ENCODE data around the gene C22orf31. TPM values are rescaled to one million over a fixed set of nuclear protein-coding genes. Genes with fewer than 3 reads are reported as not detected.

Gene C22orf31
- polyA plus RNA-seq, 2 of the 4 experiments (the other 2 are of a cell fraction) = not detected

DNA sequence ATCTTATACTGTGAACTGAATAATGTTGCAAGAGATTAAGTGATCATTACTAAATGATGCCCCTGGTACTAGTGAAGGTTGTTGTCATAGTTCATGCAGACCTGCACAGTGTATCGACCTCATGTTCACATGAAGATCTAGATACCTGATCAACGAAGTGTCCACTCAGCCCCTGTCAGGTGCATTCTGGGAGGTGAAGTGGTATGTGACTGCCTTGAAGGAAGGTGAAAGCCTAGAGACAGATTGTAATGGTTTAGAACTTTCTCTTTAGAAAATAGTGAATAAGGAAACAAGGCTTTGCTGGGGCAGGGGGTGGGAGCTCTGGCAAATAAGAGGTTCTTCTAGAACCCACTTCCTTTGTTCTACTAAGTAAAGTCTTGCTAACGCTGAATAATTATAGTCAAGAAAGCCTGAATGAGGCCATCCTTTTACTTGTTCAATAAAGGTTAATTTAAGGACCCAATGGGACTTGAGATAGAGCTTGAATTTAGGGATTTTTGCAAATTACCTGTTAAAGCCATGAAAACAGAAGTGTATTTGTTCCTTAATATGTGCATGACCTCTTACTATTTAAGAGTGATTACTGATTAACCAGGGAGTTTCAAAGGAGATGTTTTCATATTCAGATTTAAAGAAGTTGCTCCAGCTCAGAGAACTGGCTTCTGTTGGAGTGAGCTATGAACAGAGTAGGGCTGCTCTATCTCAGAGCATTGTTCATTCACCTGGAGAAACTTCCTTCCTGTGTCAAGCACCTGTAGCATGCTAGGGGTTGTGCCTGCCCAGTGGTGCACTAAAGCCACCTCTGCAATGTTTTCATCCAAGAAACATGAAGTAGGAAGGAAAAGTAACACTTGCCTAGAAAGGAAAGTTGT, 45.3 kb downstream of the C22orf31 start:
- FAIRE-seq = no peak
- POLR2A ChIA-PET = interaction anchor here (0.6 kb wide), 1 partner anchor 16 kb away, joined by 3 read pairs; no protein-coding TSS in a partner anchor

DNA sequence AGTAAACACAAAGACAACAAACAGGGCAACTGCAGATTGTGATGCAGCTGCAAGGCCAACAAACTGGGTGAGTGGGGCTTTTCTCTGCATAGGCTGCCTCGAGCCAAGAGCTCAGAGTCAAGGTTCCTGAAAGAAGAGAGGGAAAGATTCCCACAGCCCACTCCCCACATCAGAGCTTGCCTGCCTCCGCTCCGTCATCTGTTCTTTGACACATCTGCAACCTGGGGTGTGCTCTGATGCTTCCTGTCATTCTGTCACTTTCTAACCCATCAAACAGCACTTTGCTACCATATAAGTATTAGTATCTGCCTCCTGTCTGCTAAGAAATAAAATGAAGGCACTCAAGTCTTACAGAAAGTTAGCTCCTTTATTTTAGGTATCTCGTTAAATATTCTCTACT, 46.9 kb downstream of the C22orf31 start:
- FAIRE-seq = no peak
- no peak overlapping the region for H3K4me2 ChIP-seq
- H3K4me3 ChIP-seq = no peak overlapping the region
- CTCF ChIA-PET = interaction anchor here (4.1 kb wide), 1 partner anchor 26 kb away, joined by 18 read pairs; no protein-coding TSS in a partner anchor
- ATAC-seq = no peak
- WGBS (ENCODE audit: missing lambda C conversion rate) = 95% methylated on average over 4 of the region's 4 CpGs
- POLR2A ChIA-PET = no interaction called here
- H3K9me3 ChIP-seq = peaks cover 5% of the 10 kb centered on the region; the same call in 2 of the 3 replicates
- H3K4me1 ChIP-seq = peaks cover 19% of the 10 kb centered on the region
- DNase-seq (ENCODE audit: low read depth in 1 of 2, low spot score in 1 of 2) = no peak
- 0 out of 6 replicates have a peak overlapping the region, but pooled peaks of 1 of the 2 experiments have one; percentile 6 for H3K27ac ChIP-seq
- TF ChIP-seq EHF (CRISPR knock-in tag; IDR thresholded peaks at IDR 0.05) (no peak), HOXB13 (CRISPR knock-in tag; IDR thresholded peaks at IDR 0.05; ENCODE audit: low read depth) (no peak), ESRRA (IDR thresholded peaks at IDR 0.05; ENCODE audit: borderline replicate concordance, low read length) (no peak), GATA3 (IDR thresholded peaks at IDR 0.05; ENCODE audit: borderline replicate concordance) (no peak), TP53 (CRISPR knock-in tag; IDR thresholded peaks at IDR 0.05) (no peak), POLR2AphosphoS2 (conservative IDR thresholded peaks at IDR 0.05; ENCODE audit: low read length) (no peak), USF2 (IDR thresholded peaks at IDR 0.05) (no peak), HOXB5 (CRISPR knock-in tag; IDR thresholded peaks at IDR 0.05) (no peak), CEBPB (IDR thresholded peaks at IDR 0.05) (no peak), CTCF (IDR thresholded peaks at IDR 0.05) (no peak), ZNF302 (CRISPR knock-in tag; IDR thresholded peaks at IDR 0.05) (no peak)

More for the DNA sequence above, 45.3 kb downstream of the C22orf31 start:
- CTCF ChIA-PET = interaction anchor here (0.8 to 3.9 kb wide), 3 partner anchors 12 to 230 kb away, joined by 3 to 17 read pairs (median 4); no protein-coding TSS in a partner anchor
- ATAC-seq (no peak), DNase-seq (ENCODE audit: low read depth in 1 of 2, low spot score in 1 of 2) (no peak)
- TF ChIP-seq PBX3 (IDR thresholded peaks at IDR 0.05) (no peak), ESRRA (IDR thresholded peaks at IDR 0.05; ENCODE audit: borderline replicate concordance, low read length) (no peak), PHF8 (IDR thresholded peaks at IDR 0.05; ENCODE audit: borderline replicate concordance, low read depth) (no peak), HOXB5 (CRISPR knock-in tag; IDR thresholded peaks at IDR 0.05) (no peak), ZSCAN20 (CRISPR knock-in tag; IDR thresholded peaks at IDR 0.05) (no peak), POLR2AphosphoS2 (conservative IDR thresholded peaks at IDR 0.05; ENCODE audit: low read length) (no peak), RFX5 (IDR thresholded peaks at IDR 0.05) (no peak), RAD21 (conservative IDR thresholded peaks at IDR 0.05 in 1 of 2, IDR thresholded peaks at IDR 0.05 in 1 of 2) (no peak), CEBPB (IDR thresholded peaks at IDR 0.05) (no peak), RARB (CRISPR knock-in tag; IDR thresholded peaks at IDR 0.05) (no peak), EHMT2 (IDR thresholded peaks at IDR 0.05; ENCODE audit: low read depth) (no peak), ZNF302 (CRISPR knock-in tag; IDR thresholded peaks at IDR 0.05) (no peak), ELK1 (IDR thresholded peaks at IDR 0.05; ENCODE audit: low read depth, low read length) (no peak), KDM1A (IDR thresholded peaks at IDR 0.05; ENCODE audit: low read depth) (no peak), CBX8 (IDR thresholded peaks at IDR 0.05) (no peak), BCL3 (IDR thresholded peaks at IDR 0.05) (no peak), JUNB (IDR thresholded peaks at IDR 0.05) (no peak), FOSL2 (IDR thresholded peaks at IDR 0.05) (no peak), FOSL2 (CRISPR knock-in tag; IDR thresholded peaks at IDR 0.05) (no peak), NPAS2 (CRISPR knock-in tag; IDR thresholded peaks at IDR 0.05; ENCODE audit: borderline replicate concordance) (no peak)
- TF ChIP-seq, protein P1, sequence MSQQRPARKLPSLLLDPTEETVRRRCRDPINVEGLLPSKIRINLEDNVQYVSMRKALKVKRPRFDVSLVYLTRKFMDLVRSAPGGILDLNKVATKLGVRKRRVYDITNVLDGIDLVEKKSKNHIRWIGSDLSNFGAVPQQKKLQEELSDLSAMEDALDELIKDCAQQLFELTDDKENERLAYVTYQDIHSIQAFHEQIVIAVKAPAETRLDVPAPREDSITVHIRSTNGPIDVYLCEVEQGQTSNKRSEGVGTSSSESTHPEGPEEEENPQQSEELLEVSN (IDR thresholded peaks at IDR 0.05; ENCODE audit: borderline replicate concordance, low read depth) = no peak
- peak overlapping the region; percentile 59 to 65; a peak in 5 of 6 replicates for H3K27ac ChIP-seq
- peaks cover 5% of the 10 kb centered on the region; the same call in 2 of the 3 replicates for H3K9me3 ChIP-seq
- H3K4me2 ChIP-seq = peak overlapping the region; percentile 47
- 75% methylated on average over 3 of the region's 3 CpGs for WGBS (ENCODE audit: missing lambda C conversion rate)
- peaks cover 23% of the 10 kb centered on the region for H3K4me1 ChIP-seq
- no peak overlapping the region for H3K4me3 ChIP-seq

All from A549 (cell line).